ENCODE data around the gene ACOT8.
"Not testable (repeated sequence)": the region's sequence is repeated elsewhere in the genome, so short reads cannot be mapped to it uniquely, and the experiment has no call there.

- not testable (repeated sequence) for TF ChIP-seq EZH2, CTCF (IDR thresholded peaks at IDR 0.05)
These were observed 16.9 kb upstream of the ACOT8 start for GRCh38 chr20:45874104-45874481.

Data from neural progenitor cell (in vitro differentiated cells).